HG02973 (cell line): Measurements from ENCODE around the gene TMCO4.
A peak's percentile ranks its signal among the peaks of the same experiment; 100 is the strongest.

ENCODE experiments used
- ATAC-seq: cut with Tn5 transposase; IDR thresholded peaks from one replicate; pipeline ENCODE4 v1.9.1; 2021; ENCODE audit warnings: moderate library complexity; ENCODE audit not compliant: unreplicated experiment

TMCO4 gene

GRCh38 chr1:19723874-19724273 lies 75.8 kb downstream of the TMCO4 start:
- no peak for ATAC-seq

GRCh38 chr1:19720973-19721372 lies 78.7 kb downstream of the TMCO4 start:
- no peak for ATAC-seq

GRCh38 chr1:19720174-19720573 lies 79.5 kb downstream of the TMCO4 start:
- no peak for ATAC-seq

GRCh38 chr1:19717467-19717866 lies 82.2 kb downstream of the TMCO4 start:
- no peak for ATAC-seq

- ATAC-seq = peak; percentile 67
Measured at GRCh38 chr1:19715334-19716203, 84.1 kb downstream of the TMCO4 start.

- no peak for ATAC-seq
Measured at GRCh38 chr1:19712928-19713327, 86.8 kb downstream of the TMCO4 start.

- ATAC-seq = peak; percentile 57
Measured at GRCh38 chr1:19710825-19711611, 88.7 kb downstream of the TMCO4 start.

GRCh38 chr1:19709260-19709793 lies 90.4 kb downstream of the TMCO4 start:
- ATAC-seq = no peak

GRCh38 chr1:19708567-19709110 lies 91.1 kb downstream of the TMCO4 start:
- ATAC-seq = no peak

- no peak for ATAC-seq
Measured at GRCh38 chr1:19706136-19706535, 93.6 kb downstream of the TMCO4 start.

GRCh38 chr1:19705464-19705863 lies 94.3 kb downstream of the TMCO4 start:
- no peak for ATAC-seq

- no peak for ATAC-seq
Measured at GRCh38 chr1:19704247-19705113, 95.2 kb downstream of the TMCO4 start.

GRCh38 chr1:19703280-19703679 lies 96.4 kb downstream of the TMCO4 start:
- ATAC-seq = no peak

GRCh38 chr1:19700079-19700777 lies 99.5 kb downstream of the TMCO4 start:
- no peak for ATAC-seq

- no peak for ATAC-seq
Measured at GRCh38 chr1:19698181-19698580, 101.5 kb downstream of the TMCO4 start.

- ATAC-seq = no peak
Measured at GRCh38 chr1:19696820-19697219, 102.9 kb downstream of the TMCO4 start.

- no peak for ATAC-seq
Measured at GRCh38 chr1:19695772-19696171, 103.9 kb downstream of the TMCO4 start.

GRCh38 chr1:19694298-19694697 lies 105.4 kb downstream of the TMCO4 start:
- ATAC-seq = no peak

- ATAC-seq = no peak
Measured at GRCh38 chr1:19690342-19690741, 109.4 kb downstream of the TMCO4 start.

- ATAC-seq = no peak
Measured at GRCh38 chr1:19689856-19690255, 109.9 kb downstream of the TMCO4 start.
